Parathyroid adenoma (tissue), 2 donors: Measurements from ENCODE around the gene PRORP.
"Not testable (repeated sequence)": the region's sequence is repeated elsewhere in the genome, so short reads cannot be mapped to it uniquely, and the experiment has no call there.

Source experiments
- H2AFZ ChIP-seq: fragments of 300-600 bp; sonication (generic); one replicate; pipeline ENCODE4 v1.7.0; 2017; ENCODE audit warnings: antibody characterized with exemption, mild to moderate bottlenecking
- H3K27ac ChIP-seq: fragments of 300-600 bp; sonication (generic); one replicate; pipeline ENCODE4 v1.7.0; 2017
- H3K27me3 ChIP-seq: fragments of 300-600 bp; sonication (generic); one replicate; pipeline ENCODE4 v1.7.0; 2017; ENCODE audit warnings: low read length; ENCODE audit not compliant: control insufficient read depth, insufficient read depth
- H3K36me3 ChIP-seq: fragments of 300-600 bp; sonication (generic); one replicate; pipeline ENCODE4 v1.7.0; 2017; ENCODE audit warnings: low read length; ENCODE audit not compliant: control insufficient read depth, insufficient read depth
- H3K4me1 ChIP-seq: fragments of 300-600 bp; sonication (generic); one replicate; pipeline ENCODE4 v1.7.0; 2017; ENCODE audit warnings: control low read depth
- H3K4me2 ChIP-seq: fragments of 300-600 bp; sonication (generic); one replicate; pipeline ENCODE4 v1.7.0; 2017; ENCODE audit warnings: low read length
- H3K4me3 ChIP-seq: fragments of 300-600 bp; sonication (generic); one replicate; pipeline ENCODE4 v1.7.0; 2017; ENCODE audit warnings: low read depth, low read length
- H3K79me2 ChIP-seq: fragments of 300-600 bp; sonication (generic); one replicate; pipeline ENCODE4 v1.7.0; 2017; ENCODE audit warnings: control low read depth
- H3K9ac ChIP-seq: fragments of 300-600 bp; sonication (generic); one replicate; pipeline ENCODE4 v1.7.0; 2017; ENCODE audit warnings: mild to moderate bottlenecking
- H3K9me3 ChIP-seq: fragments of 300-600 bp; sonication (generic); one replicate; pipeline ENCODE4 v1.7.0; 2017; ENCODE audit warnings: low read length; ENCODE audit not compliant: control insufficient read depth
- CTCF ChIP-seq: fragments of 300-600 bp; sonication (generic); IDR thresholded peaks from one replicate; pipeline ENCODE4 v1.7.0; 2017; ENCODE audit warnings: antibody characterized with exemption, mild to moderate bottlenecking
- donor health status: primary hyperparathyroidism.

The PRORP gene

GRCh38 chr14:35083530-35084150 is 38.7 kb upstream of the PRORP start:
- H3K9me3 ChIP-seq: no peaks in the 10 kb centered on the region
- no peaks in the 10 kb centered on the region for H3K79me2 ChIP-seq
- H3K4me2 ChIP-seq: no peak overlapping the region
- no peak overlapping the region for H3K4me3 ChIP-seq
- no peak overlapping the region for H3K27ac ChIP-seq
- no peaks in the 10 kb centered on the region for H3K27me3 ChIP-seq
- H3K4me1 ChIP-seq: no peaks in the 10 kb centered on the region
- no peak overlapping the region for H2AFZ ChIP-seq
- no peak for TF ChIP-seq CTCF
- H3K9ac ChIP-seq: no peak overlapping the region
- no peaks in the 10 kb centered on the region for H3K36me3 ChIP-seq

GRCh38 chr14:35085441-35085840 is 36.9 kb upstream of the PRORP start:
- H3K36me3 ChIP-seq: no peaks in the 10 kb centered on the region
- no peak overlapping the region for H3K4me2 ChIP-seq
- H3K27ac ChIP-seq: no peak overlapping the region
- H3K4me1 ChIP-seq: no peaks in the 10 kb centered on the region
- TF ChIP-seq CTCF: no peak
- H3K9me3 ChIP-seq: no peaks in the 10 kb centered on the region
- H3K4me3 ChIP-seq: no peak overlapping the region
- no peaks in the 10 kb centered on the region for H3K27me3 ChIP-seq
- no peak overlapping the region for H2AFZ ChIP-seq
- H3K9ac ChIP-seq: no peak overlapping the region
- no peaks in the 10 kb centered on the region for H3K79me2 ChIP-seq

- Histone ChIP-seq H3K9ac (no peak overlapping the region), H3K36me3 (no peaks in the 10 kb centered on the region), H3K4me2 (no peak overlapping the region), H3K9me3 (no peaks in the 10 kb centered on the region), H3K27me3 (no peaks in the 10 kb centered on the region), H3K27ac (no peak overlapping the region), H3K4me3 (no peak overlapping the region), H3K79me2 (no peaks in the 10 kb centered on the region), H2AFZ (no peak overlapping the region), H3K4me1 (no peaks in the 10 kb centered on the region)
- TF ChIP-seq CTCF: no peak
Observed at GRCh38 chr14:35088514-35088913, 33.8 kb upstream of the PRORP start.

- not testable (repeated sequence) for H3K27me3 ChIP-seq, H3K4me2 ChIP-seq, H3K9ac ChIP-seq, H3K9me3 ChIP-seq, H3K36me3 ChIP-seq, H3K4me3 ChIP-seq, H3K27ac ChIP-seq, H2AFZ ChIP-seq, H3K79me2 ChIP-seq, H3K4me1 ChIP-seq
Observed at GRCh38 chr14:35094645-35095044, 27.7 kb upstream of the PRORP start.

GRCh38 chr14:35107866-35108265 is 14.5 kb upstream of the PRORP start:
- H3K36me3 ChIP-seq: no peaks in the 10 kb centered on the region
- no peak overlapping the region for H3K4me3 ChIP-seq
- no peaks in the 10 kb centered on the region for H3K4me1 ChIP-seq
- no peaks in the 10 kb centered on the region for H3K9me3 ChIP-seq
- H3K27me3 ChIP-seq: no peaks in the 10 kb centered on the region
- H2AFZ ChIP-seq: no peak overlapping the region
- H3K27ac ChIP-seq: no peak overlapping the region
- no peak for TF ChIP-seq CTCF
- no peaks in the 10 kb centered on the region for H3K79me2 ChIP-seq
- no peak overlapping the region for H3K4me2 ChIP-seq
- no peak overlapping the region for H3K9ac ChIP-seq
